GM20000 (cell line): Measurements from ENCODE around the gene IL12RB2.

ENCODE experiments used
- DNase-seq: peaks from one replicate; pipeline ENCODE4 v3.0.0; 2012; ENCODE audit warnings: low spot score
- TF ChIP-seq, protein P1 (sequence below): IDR thresholded peaks from 2 replicates; pipeline ENCODE4 v1.5.1; 2012; ENCODE audit warnings: mild to moderate bottlenecking, control low read depth; ENCODE audit errors: extremely low read depth, missing control alignments

Gene IL12RB2

DNA sequence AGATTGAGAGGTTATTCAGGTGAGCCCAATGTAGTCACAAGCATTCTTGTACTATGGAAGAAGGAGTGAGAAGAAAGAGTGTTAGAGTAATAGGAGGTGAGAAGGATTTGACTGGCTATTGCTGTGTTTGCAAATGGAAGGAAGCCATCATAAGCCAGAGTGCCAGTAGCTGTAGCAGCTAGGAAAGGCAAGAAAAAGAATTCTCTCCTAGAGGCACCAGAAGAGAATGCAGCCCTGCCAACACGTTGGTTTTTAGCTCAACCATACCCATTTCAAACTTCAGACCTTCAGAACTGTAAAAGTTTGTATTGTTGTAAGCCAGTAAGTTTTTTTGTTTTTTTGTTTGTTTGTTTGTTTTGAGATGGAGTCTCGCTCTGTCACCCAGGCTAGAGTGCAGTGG is 8.9 kb upstream of the IL12RB2 start:
- no peak for DNase-seq
- TF ChIP-seq, protein P1, sequence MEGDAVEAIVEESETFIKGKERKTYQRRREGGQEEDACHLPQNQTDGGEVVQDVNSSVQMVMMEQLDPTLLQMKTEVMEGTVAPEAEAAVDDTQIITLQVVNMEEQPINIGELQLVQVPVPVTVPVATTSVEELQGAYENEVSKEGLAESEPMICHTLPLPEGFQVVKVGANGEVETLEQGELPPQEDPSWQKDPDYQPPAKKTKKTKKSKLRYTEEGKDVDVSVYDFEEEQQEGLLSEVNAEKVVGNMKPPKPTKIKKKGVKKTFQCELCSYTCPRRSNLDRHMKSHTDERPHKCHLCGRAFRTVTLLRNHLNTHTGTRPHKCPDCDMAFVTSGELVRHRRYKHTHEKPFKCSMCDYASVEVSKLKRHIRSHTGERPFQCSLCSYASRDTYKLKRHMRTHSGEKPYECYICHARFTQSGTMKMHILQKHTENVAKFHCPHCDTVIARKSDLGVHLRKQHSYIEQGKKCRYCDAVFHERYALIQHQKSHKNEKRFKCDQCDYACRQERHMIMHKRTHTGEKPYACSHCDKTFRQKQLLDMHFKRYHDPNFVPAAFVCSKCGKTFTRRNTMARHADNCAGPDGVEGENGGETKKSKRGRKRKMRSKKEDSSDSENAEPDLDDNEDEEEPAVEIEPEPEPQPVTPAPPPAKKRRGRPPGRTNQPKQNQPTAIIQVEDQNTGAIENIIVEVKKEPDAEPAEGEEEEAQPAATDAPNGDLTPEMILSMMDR = no peak

DNA sequence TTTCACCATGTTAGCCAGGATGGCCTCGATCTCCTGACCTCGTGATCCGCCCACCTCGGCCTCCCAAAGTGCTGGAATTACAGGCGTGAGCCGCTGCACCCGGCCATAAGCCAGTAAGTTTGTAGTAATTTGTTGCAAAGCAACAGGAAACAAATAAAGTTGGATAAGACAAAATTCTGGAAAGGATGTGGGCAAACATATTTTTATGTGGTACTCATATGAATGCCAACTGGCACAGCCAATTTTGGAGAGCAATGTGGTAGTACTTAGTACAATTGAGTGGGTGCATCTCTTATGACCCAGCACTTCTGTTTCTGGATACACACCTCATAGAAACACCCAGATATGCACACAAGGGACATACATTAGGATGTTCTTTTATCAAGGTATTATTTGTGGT is 8.4 kb upstream of the IL12RB2 start:
- TF ChIP-seq, protein P1 = no peak
- no peak for DNase-seq

DNA sequence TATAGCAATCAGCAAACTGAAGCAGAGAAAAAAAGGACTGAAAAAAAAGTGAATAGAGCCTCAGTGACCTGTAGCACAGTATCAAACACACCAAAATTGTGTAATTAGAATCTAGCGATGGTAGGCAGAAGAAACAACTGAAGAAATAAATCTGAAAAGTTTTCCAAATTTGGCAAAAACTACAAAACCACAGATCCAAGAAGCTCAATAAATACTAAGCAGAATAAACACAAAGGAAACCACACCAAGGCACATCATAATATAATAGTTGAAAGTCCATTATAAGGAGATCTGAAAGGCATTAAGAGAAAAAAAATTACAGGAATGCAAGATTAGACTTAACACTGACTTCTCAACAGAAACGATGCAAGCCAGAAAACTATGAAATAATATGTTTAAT is 7.1 kb upstream of the IL12RB2 start:
- DNase-seq = no peak

DNA sequence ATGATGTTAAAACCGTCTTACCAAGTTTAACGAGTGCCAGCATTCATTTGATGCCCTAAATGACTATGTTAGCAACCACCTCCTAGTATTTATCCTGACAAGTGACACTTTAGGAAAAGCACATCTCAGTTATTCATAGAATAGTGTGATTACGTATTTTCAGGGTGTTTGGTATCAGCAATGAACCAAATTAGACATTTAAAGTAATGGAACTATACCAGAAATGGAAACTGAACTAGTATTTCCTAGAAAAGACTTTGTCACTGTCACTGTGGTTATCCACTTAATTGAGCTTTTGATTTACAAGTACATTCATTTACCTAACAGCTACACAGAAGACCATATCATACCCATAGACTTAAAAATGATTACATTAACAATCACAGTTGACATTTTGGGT is 3.6 kb upstream of the IL12RB2 start:
- TF ChIP-seq, protein P1 = no peak
- DNase-seq = no peak

More for the DNA sequence above, 7.1 kb upstream of the IL12RB2 start:
- TF ChIP-seq, protein P1 = no peak

DNA sequence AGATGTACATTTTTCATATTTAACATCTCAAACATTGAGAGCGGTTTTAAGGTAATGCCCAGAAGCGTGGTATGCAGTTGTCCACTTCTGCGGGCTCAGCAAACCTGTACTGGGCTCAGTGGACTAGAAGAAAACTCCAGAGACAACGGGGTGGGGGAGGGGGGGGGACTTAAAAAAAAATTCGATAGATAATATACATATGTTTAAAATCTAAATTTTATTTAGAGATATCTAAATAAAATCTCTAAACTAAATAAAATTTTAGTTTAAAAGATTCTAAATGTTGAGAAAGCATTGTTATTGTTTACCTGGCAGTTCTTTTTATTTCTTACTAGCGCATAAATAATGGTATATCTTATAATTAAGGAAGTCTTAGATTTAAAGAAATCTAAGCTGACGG is 1.1 kb upstream of the IL12RB2 start:
- TF ChIP-seq, protein P1 = no peak
- no peak for DNase-seq

DNA sequence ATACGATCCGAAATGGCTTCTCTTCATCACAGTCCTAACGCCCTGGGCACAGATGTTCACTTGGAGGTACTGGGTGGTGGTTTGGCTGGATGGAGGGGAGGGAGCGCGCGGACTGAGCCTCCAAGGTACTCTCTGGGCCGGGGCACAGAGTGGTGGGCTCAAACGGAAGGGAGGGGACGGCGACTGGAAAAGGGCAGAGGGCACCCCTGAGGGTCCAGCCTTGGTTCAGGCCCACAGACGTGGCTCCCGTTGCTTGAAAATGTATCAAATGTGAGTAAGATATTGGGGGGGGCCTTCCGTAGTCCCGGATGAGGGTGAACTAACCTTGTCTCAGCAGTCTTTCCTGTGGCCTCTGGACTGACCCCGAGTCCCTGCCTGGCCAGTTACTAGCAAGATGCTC is 463 bp downstream of the IL12RB2 start:
- TF ChIP-seq, protein P1 = no peak
- peak; percentile 34 for DNase-seq

DNA sequence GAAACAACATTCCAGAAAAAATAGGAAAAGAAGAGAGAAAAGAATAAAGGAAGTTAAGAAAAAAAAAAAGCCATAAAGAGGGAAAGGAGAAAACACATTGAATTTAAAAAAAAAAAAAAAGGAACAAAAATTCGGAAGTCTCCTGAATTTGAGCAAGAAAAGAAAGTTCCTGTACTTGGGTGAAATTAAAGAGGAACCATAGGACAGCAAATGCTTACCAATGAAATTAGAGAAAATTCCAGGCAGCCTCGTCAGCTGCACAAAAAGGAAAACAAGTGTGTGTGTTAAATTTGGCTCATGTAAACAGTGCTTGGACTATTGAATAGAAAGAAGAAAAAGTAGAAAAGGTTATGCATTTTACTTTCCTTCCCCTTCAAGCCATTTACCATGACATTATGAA is 4.9 kb downstream of the IL12RB2 start:
- no peak for DNase-seq
- TF ChIP-seq, protein P1 = no peak
